ENCODE measurements around the gene FAM163B. TPM values are rescaled to one million over a fixed set of nuclear protein-coding genes. Genes with fewer than 3 reads are reported as not detected.

The FAM163B gene
- total RNA-seq, 1 experiment from 2014 or later: not detected

GRCh38 chr9:133653638-133654037 lies 44.4 kb upstream of the FAM163B start:
- Histone ChIP-seq H3K27me3 (replicated peaks; ENCODE audit: control insufficient read depth, insufficient read depth, low read length) (peaks cover 1% of the 10 kb centered on the region; the same call in 1 of the 2 replicates), H3K36me3 (ENCODE audit: control insufficient read depth, insufficient read depth, low read length) (no peaks in the 10 kb centered on the region), H3K4me1 (peaks cover 6% of the 10 kb centered on the region; the same call in 1 of the 2 replicates), H3K9me3 (no peaks in the 10 kb centered on the region), H3K4me3 (ENCODE audit: low read depth, low read length) (no peak overlapping the region)
- POLR2A ChIA-PET: no interaction called here
- BruUV-seq (replicated peaks): no TSS peak
- H3K36me3 Mint-ChIP-seq (ENCODE audit: insufficient read depth, unreplicated experiment): no peaks in the 10 kb centered on the region
- intact Hi-C loops (cut with micrococcal nuclease; ENCODE audit: unreplicated experiment): no loop called here
- peaks cover 9% of the 10 kb centered on the region for H3K27me3 Mint-ChIP-seq (ENCODE audit: insufficient read depth, unreplicated experiment)
- no peak overlapping the region for H3K4me3 Mint-ChIP-seq (ENCODE audit: unreplicated experiment)
- no peak overlapping the region for H3K27ac Mint-ChIP-seq (ENCODE audit: unreplicated experiment)
- CTCF ChIA-PET: no interaction called here
- no peak for TF ChIP-seq CTCF (IDR thresholded peaks at IDR 0.05; ENCODE audit: insufficient read depth in 1 of 2, low read depth in 1 of 2, low read length in 1 of 2, severe bottlenecking in 1 of 2, unreplicated experiment in 1 of 2)
- no peaks in the 10 kb centered on the region for H3K4me1 Mint-ChIP-seq (ENCODE audit: low read depth, unreplicated experiment)
- no peak for DNase-seq
- H3K9me3 Mint-ChIP-seq (ENCODE audit: unreplicated experiment): no peaks in the 10 kb centered on the region

- no peaks in the 10 kb centered on the region for H3K4me1 ChIP-seq
- Mint-ChIP-seq H3K9me3 (ENCODE audit: unreplicated experiment) (no peaks in the 10 kb centered on the region), H3K27me3 (ENCODE audit: insufficient read depth, unreplicated experiment) (peaks cover 19% of the 10 kb centered on the region), H3K27ac (ENCODE audit: unreplicated experiment) (no peak overlapping the region), H3K36me3 (ENCODE audit: insufficient read depth, unreplicated experiment) (no peaks in the 10 kb centered on the region), H3K4me3 (ENCODE audit: unreplicated experiment) (no peak overlapping the region), H3K4me1 (ENCODE audit: low read depth, unreplicated experiment) (no peaks in the 10 kb centered on the region)
- DNase-seq: no peak
- TF ChIP-seq CTCF (IDR thresholded peaks at IDR 0.05; ENCODE audit: insufficient read depth in 1 of 2, low read depth in 1 of 2, low read length in 1 of 2, severe bottlenecking in 1 of 2, unreplicated experiment in 1 of 2): no peak
- ChIA-PET POLR2A (no interaction called here), CTCF (no interaction called here)
- intact Hi-C loops (cut with micrococcal nuclease; ENCODE audit: unreplicated experiment): no loop called here
- H3K36me3 ChIP-seq (ENCODE audit: control insufficient read depth, insufficient read depth, low read length): no peaks in the 10 kb centered on the region
- peaks cover 1% of the 10 kb centered on the region for H3K27me3 ChIP-seq (replicated peaks; ENCODE audit: control insufficient read depth, insufficient read depth, low read length)
- no peaks in the 10 kb centered on the region for H3K9me3 ChIP-seq
- no TSS peak for BruUV-seq (replicated peaks)
- no peak overlapping the region for H3K4me3 ChIP-seq (ENCODE audit: low read depth, low read length)
These were observed 40.8 kb upstream of the FAM163B start for GRCh38 chr9:133650026-133650425.

GRCh38 chr9:133649194-133649593 lies 40.0 kb upstream of the FAM163B start:
- Histone ChIP-seq H3K27me3 (replicated peaks; ENCODE audit: control insufficient read depth, insufficient read depth, low read length) (peaks cover 1% of the 10 kb centered on the region), H3K36me3 (ENCODE audit: control insufficient read depth, insufficient read depth, low read length) (no peaks in the 10 kb centered on the region), H3K4me1 (no peaks in the 10 kb centered on the region), H3K4me3 (ENCODE audit: low read depth, low read length) (no peak overlapping the region), H3K9me3 (no peaks in the 10 kb centered on the region)
- intact Hi-C loops (cut with micrococcal nuclease; ENCODE audit: unreplicated experiment): no loop called here
- H3K9me3 Mint-ChIP-seq (ENCODE audit: unreplicated experiment): no peaks in the 10 kb centered on the region
- POLR2A ChIA-PET: no interaction called here
- DNase-seq: no peak
- CTCF ChIA-PET: no interaction called here
- H3K27me3 Mint-ChIP-seq (ENCODE audit: insufficient read depth, unreplicated experiment): peaks cover 20% of the 10 kb centered on the region
- H3K4me1 Mint-ChIP-seq (ENCODE audit: low read depth, unreplicated experiment): no peaks in the 10 kb centered on the region
- H3K27ac Mint-ChIP-seq (ENCODE audit: unreplicated experiment): no peak overlapping the region
- H3K4me3 Mint-ChIP-seq (ENCODE audit: unreplicated experiment): no peak overlapping the region
- TF ChIP-seq CTCF (IDR thresholded peaks at IDR 0.05; ENCODE audit: insufficient read depth in 1 of 2, low read depth in 1 of 2, low read length in 1 of 2, severe bottlenecking in 1 of 2, unreplicated experiment in 1 of 2): no peak
- no peaks in the 10 kb centered on the region for H3K36me3 Mint-ChIP-seq (ENCODE audit: insufficient read depth, unreplicated experiment)
- BruUV-seq (replicated peaks): no TSS peak
